DMS114 treated with DMSO at 0.1 percent for 48 hours (cell line): ENCODE data around the gene CLP1.
"Not testable (repeated sequence)": the region's sequence is repeated elsewhere in the genome, so short reads cannot be mapped to it uniquely, and the experiment has no call there.

Experiments
- DNase-seq: peaks from one replicate; lab custom pipeline; 2025; ENCODE audit not compliant: unreplicated experiment; lab: John Stamatoyannopoulos, UW

Gene CLP1

DNA sequence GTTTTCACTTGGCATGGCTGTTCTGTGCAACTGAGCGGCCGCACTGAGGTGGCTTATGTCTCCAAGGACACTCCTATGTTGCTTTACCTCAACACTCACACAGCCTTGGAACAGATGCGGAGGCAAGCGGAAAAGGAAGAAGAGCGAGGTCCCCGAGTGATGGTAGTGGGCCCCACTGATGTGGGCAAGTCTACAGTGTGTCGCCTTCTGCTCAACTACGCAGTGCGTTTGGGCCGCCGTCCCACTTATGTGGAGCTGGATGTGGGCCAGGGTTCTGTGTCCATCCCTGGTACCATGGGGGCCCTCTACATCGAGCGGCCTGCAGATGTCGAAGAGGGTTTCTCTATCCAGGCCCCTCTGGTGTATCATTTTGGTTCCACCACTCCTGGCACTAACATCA lies 2.1 kb downstream of the CLP1 start:
- DNase-seq = no peak

DNA sequence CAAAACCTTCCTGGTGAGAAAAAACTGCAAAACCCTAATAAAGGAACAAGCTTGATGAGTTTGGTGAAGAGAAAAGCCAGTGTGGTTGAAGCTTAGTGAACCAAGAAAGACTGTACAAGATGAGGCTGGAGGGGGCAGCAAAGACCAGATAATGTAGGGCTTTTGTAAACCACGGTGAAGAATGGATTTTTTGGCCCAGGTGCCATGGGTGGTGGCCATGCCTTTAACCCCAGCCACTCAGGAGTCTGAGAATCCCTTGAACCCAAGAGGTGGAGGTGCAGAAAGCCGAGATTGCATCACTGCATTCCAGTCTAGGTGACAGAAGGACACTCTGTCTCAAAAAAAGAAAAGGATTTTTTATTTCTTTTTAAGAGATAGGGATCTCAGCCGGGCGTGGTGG lies 5.3 kb downstream of the CLP1 start:
- DNase-seq = no peak

DNA sequence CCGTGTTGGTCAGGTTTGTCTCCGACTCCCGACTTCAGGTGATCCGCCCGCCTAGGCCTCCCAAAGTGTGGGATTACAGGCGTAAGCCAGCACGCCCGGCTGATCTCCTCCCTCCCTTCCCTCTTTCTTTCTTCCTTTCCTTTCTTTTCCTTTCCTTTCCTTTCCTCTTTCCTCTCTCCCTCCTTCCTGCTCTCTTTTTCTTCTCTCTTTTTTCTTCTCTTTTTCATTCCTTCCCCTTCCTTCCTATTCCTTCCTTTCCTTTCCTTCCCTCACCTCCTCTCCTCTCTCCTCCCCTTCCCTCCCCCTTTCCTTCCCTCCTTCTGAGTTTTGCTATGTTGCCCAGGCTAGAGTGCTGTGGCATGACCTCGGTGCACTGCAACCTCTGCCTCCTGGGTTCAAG lies 6.4 kb downstream of the CLP1 start:
- no peak for DNase-seq

DNA sequence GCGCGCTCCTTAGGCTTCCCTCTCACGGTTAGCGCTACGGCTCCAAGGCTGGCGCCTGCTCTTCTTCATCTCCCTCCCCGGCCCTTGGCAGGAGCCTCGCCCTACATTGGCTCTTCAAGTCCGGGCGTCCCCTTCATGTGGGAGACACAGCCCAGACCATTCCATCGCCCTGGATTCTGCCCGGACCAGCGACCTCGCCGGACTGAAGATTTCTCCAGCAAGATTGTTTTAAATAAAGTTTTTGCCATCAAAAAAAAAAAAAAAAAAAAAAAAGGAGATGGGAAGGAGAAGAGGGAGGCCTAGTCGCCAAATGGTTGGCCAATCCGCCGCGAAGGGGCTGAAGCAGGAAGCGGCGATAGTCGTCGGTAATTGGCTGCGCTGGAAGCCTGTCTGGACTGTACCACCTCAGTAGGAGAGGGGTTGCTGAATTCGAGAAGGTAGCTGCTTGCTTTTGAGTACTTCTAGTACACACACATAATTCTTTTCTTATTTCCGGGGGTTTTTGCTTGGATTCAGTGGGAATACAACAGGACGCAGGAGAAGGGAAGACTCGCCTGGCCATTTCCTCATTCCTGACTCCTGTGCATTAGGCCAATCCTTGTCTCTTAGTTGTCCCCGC lies 9.7 kb downstream of the CLP1 start:
- DNase-seq = peak; percentile 90

DNA sequence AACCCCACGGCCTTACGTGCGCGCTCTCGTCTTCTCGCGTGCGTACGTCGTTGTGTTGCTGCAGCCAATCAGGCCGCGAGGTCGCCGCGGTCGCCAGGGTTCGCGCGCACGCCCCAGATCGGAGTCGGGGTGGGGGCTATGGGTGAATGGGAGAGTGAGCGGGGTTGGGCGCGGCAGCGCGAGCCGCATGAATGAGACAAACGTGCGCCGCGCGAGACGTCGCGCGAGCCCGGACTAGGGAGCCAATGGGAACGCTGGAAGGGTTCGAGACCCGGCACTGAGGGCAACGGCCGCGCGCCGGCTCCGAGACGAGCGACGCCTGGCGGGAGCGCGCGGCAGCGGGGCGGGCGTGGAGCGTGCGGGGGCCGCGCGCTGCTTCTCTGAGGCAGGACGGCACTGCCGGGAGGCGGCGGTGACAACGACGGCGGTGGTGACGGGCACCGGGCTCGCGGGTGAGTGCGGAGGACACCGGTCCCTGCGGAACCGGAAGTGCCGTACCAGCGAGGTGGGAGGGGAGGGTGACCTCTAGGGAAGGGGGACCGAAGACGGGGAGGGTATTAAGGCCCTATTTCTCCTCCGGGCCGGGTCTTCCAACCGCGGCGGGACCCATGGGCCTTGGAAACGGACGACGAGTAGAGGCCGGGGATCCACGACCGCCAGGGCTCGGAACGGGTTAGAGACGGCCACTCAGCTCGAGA lies 10.3 kb downstream of the CLP1 start, which contains the start of gene ZDHHC5:
Gene ZDHHC5, plus strand, starts transcription at position 379 of the 698 bp plus-strand sequence. CDS start 4,977 bp downstream, outside the sequence.
- DNase-seq = peak; percentile 90

DNA sequence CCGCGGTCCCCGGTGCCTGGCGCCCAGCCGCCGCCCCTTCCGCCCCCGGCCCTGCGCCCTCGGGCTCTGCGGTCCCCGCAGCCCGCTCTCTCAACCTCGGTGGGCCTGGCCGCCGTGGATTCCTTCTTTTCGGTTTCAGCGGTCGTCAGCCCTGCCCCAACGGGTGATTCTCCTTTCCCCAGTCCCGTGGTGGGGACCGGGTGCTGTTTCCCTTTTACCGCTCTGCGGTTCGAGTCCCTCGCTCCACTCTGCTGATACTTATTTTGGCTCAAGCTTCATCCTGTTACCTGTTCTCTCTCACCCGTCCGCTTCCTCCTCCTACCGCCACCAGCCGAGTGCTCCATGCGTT lies 10.8 kb downstream of the CLP1 start:
- no peak for DNase-seq

DNA sequence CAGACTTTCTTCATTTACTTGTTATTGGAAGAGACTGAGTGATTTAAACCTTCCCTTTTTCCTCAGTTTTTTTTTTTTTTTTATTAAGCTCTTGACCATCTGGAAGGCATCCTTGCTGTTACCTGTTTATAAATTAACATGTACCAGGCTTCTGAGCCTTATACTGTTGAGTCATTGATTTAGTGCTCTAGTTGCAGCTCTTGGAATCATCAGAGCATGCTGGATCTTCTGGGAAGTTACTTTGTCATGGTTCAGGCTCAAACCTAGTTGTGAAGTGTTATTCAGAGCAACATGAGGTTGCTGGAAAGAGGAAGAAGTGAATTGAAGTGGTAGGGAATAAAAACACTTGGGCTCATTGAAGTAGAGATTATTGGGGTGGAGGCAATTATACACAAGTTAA lies 16.7 kb downstream of the CLP1 start:
- no peak for DNase-seq

DNA sequence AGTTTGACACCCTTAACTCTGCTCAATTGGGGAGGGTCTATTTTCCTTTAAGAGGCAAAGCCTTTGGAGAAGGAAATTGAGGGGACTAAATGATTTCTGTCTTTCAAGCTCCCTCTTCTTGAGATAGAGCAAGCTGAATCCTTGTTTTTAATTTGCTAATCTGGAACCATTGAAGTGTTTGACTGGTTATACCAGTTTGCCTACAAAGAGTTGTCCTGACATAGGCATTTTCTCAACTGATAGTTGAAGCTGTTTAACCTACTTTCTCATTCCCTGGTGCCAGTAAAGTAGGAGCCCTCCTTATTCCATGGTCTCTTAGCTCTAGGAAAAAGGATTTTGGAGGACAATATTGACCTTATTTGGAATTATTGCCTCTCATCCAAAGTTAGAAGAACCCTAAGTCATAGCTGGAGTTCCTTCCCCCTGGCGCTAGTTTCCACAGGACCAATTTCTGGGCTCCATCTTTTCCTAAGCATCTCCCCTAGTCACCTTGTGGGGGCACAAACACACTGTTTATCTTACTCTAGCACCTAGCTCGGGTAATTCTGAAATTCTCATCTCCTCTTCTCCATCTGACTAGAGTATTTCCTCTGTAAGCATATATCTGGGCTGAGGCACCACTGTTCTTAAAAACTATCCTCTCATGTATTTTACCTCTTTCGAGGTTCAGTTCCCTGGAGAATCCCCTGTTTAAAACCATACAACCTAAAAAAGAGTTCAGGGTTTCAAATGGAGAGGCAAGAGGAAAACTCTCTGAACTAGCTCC lies 17.8 kb downstream of the CLP1 start:
- DNase-seq = no peak

DNA sequence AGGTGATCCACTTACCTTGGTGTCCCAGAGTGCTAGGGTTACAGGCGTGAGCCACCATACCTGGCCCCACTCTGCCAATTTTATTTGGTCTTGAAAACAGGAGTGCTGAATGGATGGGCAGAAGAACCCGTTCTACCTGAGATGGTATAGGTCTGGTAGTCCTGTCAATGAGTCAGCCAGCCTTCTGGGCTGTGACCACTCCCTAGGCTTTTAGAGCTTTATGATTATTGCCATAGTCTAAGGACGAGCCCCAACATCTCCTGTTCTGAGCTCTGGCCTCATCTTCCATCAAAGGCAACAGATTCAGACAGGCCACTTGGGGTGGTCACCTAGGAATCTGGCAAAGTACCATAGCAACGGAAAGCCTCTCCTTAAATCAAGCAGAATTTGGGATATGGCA lies 21.8 kb downstream of the CLP1 start:
- DNase-seq = no peak

DNA sequence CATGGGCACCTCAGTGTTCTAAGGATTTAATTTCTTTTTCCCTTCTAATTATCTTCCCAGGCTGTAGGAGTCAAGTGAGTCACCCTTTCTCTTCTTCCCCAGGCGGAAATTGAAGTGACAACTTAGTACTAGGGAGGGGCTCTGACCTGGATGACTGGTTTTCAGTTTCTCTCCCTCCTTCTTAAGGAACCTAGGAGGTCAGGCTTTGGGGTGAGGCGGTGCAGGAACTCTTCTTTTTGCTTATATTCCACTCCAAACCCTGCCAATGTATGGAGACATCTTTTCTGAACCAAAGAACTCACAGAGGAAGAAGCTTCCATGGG lies 23.0 kb downstream of the CLP1 start:
- DNase-seq = no peak

DNA sequence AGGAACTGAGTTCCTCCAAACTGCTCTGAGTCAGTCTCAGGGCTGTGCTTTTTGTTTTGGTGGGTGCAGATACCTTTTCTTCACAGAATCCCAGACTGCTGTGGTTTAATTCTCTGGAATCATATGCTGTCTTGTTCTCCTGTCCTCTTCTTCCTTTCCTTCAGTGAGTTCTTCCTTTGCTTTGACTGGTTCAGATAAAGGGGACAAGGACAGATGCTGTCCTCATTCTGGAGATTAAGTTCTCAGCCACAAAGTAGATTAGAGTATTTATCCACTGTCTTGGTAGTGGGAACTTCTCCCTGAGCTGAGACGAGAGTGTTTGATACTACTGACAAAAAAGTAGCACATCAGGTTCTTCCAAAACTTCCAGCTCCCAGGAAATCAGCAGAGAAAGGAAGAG lies 23.6 kb downstream of the CLP1 start:
- no peak for DNase-seq

DNA sequence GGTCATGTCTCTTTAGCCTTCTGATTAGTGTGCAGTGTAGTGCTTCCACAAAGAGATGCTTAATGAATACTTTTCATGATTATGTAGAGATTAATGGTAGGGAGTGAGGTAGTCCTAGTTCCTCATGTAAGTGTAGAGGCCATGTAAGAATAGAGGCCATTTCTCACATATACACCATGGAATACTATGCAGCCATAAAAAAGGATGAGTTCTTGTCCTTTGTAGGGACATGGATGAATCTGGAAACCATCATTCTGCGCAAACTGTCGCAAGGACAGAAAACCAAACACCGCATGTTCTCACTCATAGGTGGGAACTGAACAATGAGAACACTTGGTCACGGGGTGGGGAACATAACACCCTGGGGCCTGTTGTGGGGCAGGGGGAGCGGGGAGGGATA lies 32.9 kb downstream of the CLP1 start:
- not testable (repeated sequence) for DNase-seq

DNA sequence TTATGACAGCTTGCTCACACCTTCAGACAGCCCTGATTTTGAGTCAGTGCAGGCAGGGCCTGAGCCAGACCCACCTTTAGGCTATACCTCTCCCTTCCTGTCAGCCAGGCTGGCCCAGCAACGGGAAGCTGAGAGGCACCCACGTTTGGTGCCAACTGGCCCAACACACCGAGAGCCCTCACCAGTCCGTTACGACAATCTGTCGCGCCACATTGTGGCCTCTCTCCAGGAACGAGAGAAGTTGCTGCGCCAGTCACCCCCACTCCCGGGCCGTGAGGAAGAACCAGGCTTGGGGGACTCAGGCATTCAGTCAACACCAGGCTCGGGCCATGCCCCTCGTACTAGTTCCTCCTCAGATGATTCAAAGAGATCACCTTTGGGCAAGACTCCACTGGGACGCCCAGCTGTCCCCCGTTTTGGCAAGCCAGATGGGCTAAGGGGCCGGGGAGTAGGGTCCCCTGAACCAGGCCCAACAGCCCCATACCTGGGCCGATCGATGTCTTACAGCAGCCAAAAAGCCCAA lies 41.3 kb downstream of the CLP1 start:
- DNase-seq = no peak

DNA sequence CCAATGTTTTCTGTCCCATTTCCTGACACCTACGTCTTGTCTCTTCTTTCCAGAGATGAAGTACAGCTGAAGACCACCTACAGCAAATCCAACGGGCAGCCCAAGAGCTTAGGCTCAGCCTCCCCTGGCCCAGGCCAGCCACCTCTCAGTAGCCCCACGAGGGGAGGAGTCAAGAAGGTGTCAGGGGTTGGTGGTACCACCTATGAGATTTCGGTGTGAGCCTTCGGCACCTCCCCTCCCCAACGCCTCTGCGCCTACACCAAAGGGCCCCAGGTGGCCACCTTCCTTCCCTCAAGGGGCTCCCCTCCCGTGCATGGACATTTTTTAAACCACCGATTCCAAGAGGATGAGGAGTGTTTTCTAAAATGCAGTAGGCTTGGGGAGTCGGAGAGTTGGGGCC lies 42.3 kb downstream of the CLP1 start:
- no peak for DNase-seq

DNA sequence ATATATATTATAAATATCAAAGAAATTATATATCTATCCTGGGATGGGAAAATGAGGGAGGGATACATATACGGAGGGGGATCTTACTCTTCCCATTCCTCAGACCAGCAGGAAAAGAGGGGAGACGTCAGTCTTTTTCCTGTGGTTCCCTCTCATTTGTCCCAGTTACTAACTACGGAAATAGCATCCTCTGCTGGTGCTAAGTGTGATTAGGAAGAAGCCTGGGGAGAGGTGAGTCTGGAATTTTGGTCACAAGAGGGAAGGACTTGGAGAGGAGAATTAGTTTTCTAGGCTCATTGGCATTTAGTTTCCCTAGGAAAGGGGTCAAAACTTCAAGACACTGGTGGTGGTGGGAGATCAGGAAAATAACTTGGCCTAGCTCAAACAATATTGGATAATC lies 42.9 kb downstream of the CLP1 start:
- DNase-seq = no peak

DNA sequence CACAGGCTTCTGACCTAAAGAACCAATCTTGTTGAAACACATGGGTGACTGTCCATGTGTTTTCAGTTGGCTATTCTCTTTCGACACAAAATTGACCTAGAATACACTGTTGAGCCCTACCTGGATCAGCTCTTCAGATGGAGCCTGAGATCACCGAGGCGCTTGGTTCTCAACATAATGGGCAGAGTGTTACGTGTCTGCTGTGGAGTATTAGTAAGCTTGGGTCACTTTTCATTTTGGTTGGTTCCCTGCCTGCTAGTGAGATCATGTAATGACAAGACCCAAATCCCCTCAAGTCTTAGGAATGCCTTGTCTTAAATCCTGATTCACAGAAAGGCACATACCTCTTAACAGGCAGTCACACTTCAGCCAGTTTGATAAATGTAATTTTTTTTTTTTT lies 45.8 kb downstream of the CLP1 start:
- no peak for DNase-seq

DNA sequence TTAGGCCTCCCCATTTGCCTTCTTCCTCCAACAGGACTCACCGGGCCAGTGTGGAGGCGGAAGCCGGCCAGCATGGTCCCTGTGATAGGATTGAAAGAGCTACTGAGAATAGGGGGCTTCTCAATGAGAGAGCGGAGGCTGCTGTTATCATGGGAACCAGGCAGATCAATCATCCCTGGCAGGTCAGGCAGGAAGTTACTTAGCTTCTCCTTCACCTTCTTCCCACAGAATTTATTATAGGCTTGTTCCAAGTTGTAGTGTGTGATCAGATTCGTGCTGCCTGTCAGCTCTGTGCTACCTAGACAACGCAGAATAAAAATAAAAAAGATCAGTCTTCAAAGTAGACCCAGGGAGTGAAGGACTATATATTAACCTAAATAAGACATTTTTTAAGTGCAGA lies 47.4 kb downstream of the CLP1 start:
- no peak for DNase-seq

DNA sequence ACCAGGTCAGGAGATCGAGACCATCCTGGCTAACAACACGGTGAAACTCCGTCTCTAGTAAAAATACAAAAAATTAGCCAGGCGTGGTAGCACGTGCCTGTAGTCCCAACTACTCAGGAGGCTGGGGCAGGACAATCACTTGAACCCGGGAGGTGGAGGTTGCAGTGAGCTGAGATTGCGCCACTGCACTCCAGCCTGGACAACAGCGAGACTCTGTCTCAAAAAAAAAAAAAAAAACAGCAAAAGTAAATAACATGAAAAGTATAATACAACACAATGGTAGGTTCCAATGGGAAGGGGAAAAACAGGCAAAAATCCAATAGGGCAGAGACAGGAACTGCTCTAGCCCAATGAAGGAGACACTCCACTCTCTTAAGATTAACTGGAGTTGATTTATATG lies 47.9 kb downstream of the CLP1 start:
- DNase-seq = not testable (repeated sequence)

DNA sequence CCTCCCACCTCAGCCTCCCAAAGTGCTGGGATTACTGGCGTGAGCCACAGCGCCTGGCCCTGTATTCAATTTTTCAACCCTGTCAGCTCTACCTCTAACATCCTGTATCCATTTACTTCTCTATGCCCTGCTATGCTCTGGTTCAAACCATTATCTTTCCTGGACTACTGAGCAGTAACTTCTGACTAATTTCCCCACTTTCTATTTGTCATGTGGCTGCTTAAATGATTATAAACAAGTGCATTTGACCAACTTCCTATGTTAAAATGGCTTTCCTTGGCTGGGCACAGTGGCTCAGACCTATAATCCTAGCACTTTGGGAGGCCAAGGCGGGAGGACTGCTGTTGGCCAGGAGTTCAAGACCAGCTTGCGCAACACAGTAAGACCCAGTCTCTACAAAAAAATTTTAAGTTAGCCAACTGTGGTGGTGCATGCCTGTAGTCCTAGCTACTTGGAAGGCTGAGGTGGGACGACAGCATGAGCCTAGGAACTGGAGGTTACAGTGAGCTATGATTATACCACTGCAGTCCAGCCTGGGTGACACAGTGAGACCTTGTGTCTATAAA lies 52.3 kb downstream of the CLP1 start:
- no peak for DNase-seq
